Glutamatergic neuron (in vitro differentiated cells): ENCODE results near the gene MATN4. TPM values are rescaled to one million over a fixed set of nuclear protein-coding genes. Genes with fewer than 3 reads are reported as not detected.

Source experiments
- DNase-seq: peaks from one replicate; pipeline ENCODE4 v3.0.0; 2022
- H3K27ac Mint-ChIP-seq: one replicate; pipeline ENCODE4 v1.8.0; 2020; ENCODE audit warnings: mild to moderate bottlenecking, mixed read lengths, inconsistent platforms; ENCODE audit not compliant: unreplicated experiment
- H3K27me3 Mint-ChIP-seq: one replicate; pipeline ENCODE4 v1.8.0; 2020; ENCODE audit warnings: mild to moderate bottlenecking, moderate library complexity, mixed read lengths, inconsistent platforms; ENCODE audit not compliant: unreplicated experiment
- H3K36me3 Mint-ChIP-seq: one replicate; pipeline ENCODE4 v1.8.0; 2020; ENCODE audit warnings: mild to moderate bottlenecking, mixed read lengths, inconsistent platforms; ENCODE audit not compliant: unreplicated experiment
- H3K4me1 Mint-ChIP-seq: one replicate; pipeline ENCODE4 v1.8.0; 2020; ENCODE audit warnings: mild to moderate bottlenecking, low read depth, mixed read lengths, inconsistent platforms; ENCODE audit not compliant: unreplicated experiment
- H3K4me3 Mint-ChIP-seq: one replicate; pipeline ENCODE4 v1.8.0; 2020; ENCODE audit warnings: mild to moderate bottlenecking, mixed read lengths, inconsistent platforms; ENCODE audit not compliant: unreplicated experiment
- H3K9me3 Mint-ChIP-seq: one replicate; pipeline ENCODE4 v1.8.0; 2020; ENCODE audit warnings: mild to moderate bottlenecking, moderate library complexity, mixed read lengths, inconsistent platforms; ENCODE audit not compliant: unreplicated experiment
- total RNA-seq: library from RNA; stranded (reverse); fragmentation: NEBNext Ultra II Directional; extraction: Animal tissue kit (Norgen Biotek cat#: 25700); gene quantifications from one replicate; pipeline ENCODE4 v1.2.1, GENCODE V29; 2021; ENCODE audit not compliant: unreplicated experiment
- TF ChIP-seq, protein P1 (sequence below): fragments of 200-600 bp; sonication (generic); IDR thresholded peaks from one replicate; pipeline ENCODE4 v1.5.0; 2021; ENCODE audit not compliant: partially characterized antibody, unreplicated experiment

The MATN4 gene
- total RNA-seq, 1 donor from 2014 or later, result not detected

GRCh38 chr20:45337367-45338120, 29.4 kb upstream of the MATN4 start:
- H3K9me3 Mint-ChIP-seq, result peaks cover 5% of the 10 kb centered on the region
- TF ChIP-seq, protein P1, sequence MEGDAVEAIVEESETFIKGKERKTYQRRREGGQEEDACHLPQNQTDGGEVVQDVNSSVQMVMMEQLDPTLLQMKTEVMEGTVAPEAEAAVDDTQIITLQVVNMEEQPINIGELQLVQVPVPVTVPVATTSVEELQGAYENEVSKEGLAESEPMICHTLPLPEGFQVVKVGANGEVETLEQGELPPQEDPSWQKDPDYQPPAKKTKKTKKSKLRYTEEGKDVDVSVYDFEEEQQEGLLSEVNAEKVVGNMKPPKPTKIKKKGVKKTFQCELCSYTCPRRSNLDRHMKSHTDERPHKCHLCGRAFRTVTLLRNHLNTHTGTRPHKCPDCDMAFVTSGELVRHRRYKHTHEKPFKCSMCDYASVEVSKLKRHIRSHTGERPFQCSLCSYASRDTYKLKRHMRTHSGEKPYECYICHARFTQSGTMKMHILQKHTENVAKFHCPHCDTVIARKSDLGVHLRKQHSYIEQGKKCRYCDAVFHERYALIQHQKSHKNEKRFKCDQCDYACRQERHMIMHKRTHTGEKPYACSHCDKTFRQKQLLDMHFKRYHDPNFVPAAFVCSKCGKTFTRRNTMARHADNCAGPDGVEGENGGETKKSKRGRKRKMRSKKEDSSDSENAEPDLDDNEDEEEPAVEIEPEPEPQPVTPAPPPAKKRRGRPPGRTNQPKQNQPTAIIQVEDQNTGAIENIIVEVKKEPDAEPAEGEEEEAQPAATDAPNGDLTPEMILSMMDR, result no peak
- DNase-seq, result no peak
- H3K27me3 Mint-ChIP-seq, result peaks cover 5% of the 10 kb centered on the region
- H3K27ac Mint-ChIP-seq, result no peak overlapping the region
- H3K36me3 Mint-ChIP-seq, result no peaks in the 10 kb centered on the region
- no peak overlapping the region for H3K4me3 Mint-ChIP-seq
- peaks cover 1% of the 10 kb centered on the region for H3K4me1 Mint-ChIP-seq

GRCh38 chr20:45336530-45337366, 28.6 kb upstream of the MATN4 start:
- no peak for DNase-seq
- H3K27ac Mint-ChIP-seq, result no peak overlapping the region
- TF ChIP-seq, protein P1, result no peak
- H3K4me1 Mint-ChIP-seq, result peaks cover 1% of the 10 kb centered on the region
- H3K9me3 Mint-ChIP-seq, result peaks cover 5% of the 10 kb centered on the region
- no peak overlapping the region for H3K4me3 Mint-ChIP-seq
- no peaks in the 10 kb centered on the region for H3K36me3 Mint-ChIP-seq
- peaks cover 5% of the 10 kb centered on the region for H3K27me3 Mint-ChIP-seq

DNA sequence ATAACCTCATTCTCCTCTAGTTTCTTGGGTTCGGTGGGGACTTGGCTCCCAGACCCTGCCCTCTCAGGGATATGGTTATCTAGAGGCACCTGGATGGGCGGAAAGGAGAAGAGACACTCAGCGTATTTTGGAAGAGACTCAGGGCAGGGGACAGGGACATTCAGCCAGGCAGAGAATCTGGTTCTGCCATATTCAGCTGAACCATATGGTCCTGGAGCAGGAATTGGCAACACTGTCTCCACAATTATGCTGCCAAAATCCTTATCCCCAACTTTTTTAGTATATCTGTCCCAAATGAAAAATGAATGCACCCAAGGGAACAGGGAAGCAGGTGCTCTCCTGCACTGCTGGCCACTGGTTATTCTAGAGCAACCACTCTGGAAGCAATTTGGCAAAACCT, 22.4 kb upstream of the MATN4 start:
- Mint-ChIP-seq H3K27ac (no peak overlapping the region), H3K4me3 (no peak overlapping the region), H3K27me3 (no peaks in the 10 kb centered on the region), H3K4me1 (peaks cover 7% of the 10 kb centered on the region), H3K9me3 (peaks cover 1% of the 10 kb centered on the region), H3K36me3 (no peaks in the 10 kb centered on the region)
- TF ChIP-seq, protein P1, result no peak
- DNase-seq, result no peak

- Mint-ChIP-seq H3K9me3 (peaks cover 1% of the 10 kb centered on the region), H3K4me3 (no peak overlapping the region), H3K27me3 (no peaks in the 10 kb centered on the region), H3K4me1 (peaks cover 12% of the 10 kb centered on the region), H3K27ac (no peak overlapping the region), H3K36me3 (no peaks in the 10 kb centered on the region)
- TF ChIP-seq, protein P1, result no peak
- no peak for DNase-seq
Observed at GRCh38 chr20:45329497-45330319, 21.6 kb upstream of the MATN4 start.
